GM12878 (cell line): Measurements from ENCODE around the gene SLC12A7.

Experiments used
- CHD2 ChIP-seq: IDR thresholded peaks from 2 replicates; pipeline ENCODE4 v1.6.1; 2011; ENCODE audit warnings: low read depth, low read length, improper control_type of control experiment, borderline replicate concordance
- EZH2 ChIP-seq: IDR thresholded peaks from 2 replicates; pipeline ENCODE4 v1.6.1; 2012; ENCODE audit warnings: low read depth, mild to moderate bottlenecking, control low read depth, inconsistent platforms, low read length, borderline replicate concordance; ENCODE audit not compliant: control insufficient read depth
- JUNB ChIP-seq: IDR thresholded peaks from 2 replicates; pipeline ENCODE4 v1.6.1; 2016; ENCODE audit warnings: antibody characterized with exemption, mild to moderate bottlenecking
- MYC ChIP-seq: IDR thresholded peaks from 2 replicates; pipeline ENCODE4 v1.6.1; 2011; ENCODE audit warnings: mild to moderate bottlenecking, low read length, moderate library complexity, inconsistent platforms; ENCODE audit not compliant: insufficient read depth, insufficient replicate concordance, insufficient read length, severe bottlenecking
- POLR2AphosphoS5 ChIP-seq: IDR thresholded peaks from 2 replicates; pipeline ENCODE4 v1.6.1; 2011; ENCODE audit warnings: mild to moderate bottlenecking, low read length, inconsistent platforms
- RELA ChIP-seq: fragments of 450-650 bp; IDR thresholded peaks from 2 replicates; pipeline ENCODE4 v1.8.0; 2014; ENCODE audit warnings: borderline replicate concordance; ENCODE audit not compliant: partially characterized antibody
- TCF7 ChIP-seq: IDR thresholded peaks from 2 replicates; pipeline ENCODE4 v1.6.1; 2014; ENCODE audit warnings: antibody characterized with exemption, borderline replicate concordance
- TF ChIP-seq, protein P1 (sequence below): fragments of 450-650 bp; IDR thresholded peaks from 2 replicates; pipeline ENCODE4 v1.6.1; 2016; ENCODE audit warnings: mild to moderate bottlenecking
- TF ChIP-seq, protein P2 (sequence below): IDR thresholded peaks from 2 replicates; pipeline ENCODE4 v1.6.1; 2012; ENCODE audit warnings: low read depth, low read length, improper control_type of control experiment

DNA sequence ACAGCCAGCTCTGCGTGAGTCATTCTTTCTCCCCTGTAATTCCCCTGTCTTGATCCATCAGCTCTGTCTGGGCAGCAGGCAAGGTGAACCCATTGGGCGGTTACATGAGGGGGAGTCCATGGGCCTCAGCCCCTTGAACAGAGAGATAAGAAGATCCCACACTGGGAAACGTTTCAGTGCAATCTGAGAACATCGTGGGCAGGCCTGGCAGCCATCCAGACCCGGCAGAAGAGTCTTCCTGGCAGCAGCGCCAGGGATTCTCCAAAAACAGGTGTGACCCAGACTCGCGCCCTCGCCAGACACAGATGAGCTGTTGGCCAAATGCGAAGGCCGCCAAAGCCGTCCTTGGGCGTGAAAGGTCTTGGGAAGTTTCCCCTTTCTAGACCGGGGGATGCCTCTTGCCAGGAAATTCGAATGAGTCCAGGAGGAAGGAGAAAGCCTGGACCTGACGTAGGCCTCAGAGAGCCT is 6.4 kb upstream of the SLC12A7 start:
- TF ChIP-seq CHD2 (no peak), POLR2AphosphoS5 (no peak), JUNB (no peak), RELA (no peak), MYC (no peak), TCF7 (no peak), EZH2 (no peak)
- TF ChIP-seq, protein P1, sequence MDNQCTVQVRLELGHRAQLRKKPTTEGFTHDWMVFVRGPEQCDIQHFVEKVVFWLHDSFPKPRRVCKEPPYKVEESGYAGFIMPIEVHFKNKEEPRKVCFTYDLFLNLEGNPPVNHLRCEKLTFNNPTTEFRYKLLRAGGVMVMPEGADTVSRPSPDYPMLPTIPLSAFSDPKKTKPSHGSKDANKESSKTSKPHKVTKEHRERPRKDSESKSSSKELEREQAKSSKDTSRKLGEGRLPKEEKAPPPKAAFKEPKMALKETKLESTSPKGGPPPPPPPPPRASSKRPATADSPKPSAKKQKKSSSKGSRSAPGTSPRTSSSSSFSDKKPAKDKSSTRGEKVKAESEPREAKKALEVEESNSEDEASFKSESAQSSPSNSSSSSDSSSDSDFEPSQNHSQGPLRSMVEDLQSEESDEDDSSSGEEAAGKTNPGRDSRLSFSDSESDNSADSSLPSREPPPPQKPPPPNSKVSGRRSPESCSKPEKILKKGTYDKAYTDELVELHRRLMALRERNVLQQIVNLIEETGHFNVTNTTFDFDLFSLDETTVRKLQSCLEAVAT, result no peak
- TF ChIP-seq, protein P2, sequence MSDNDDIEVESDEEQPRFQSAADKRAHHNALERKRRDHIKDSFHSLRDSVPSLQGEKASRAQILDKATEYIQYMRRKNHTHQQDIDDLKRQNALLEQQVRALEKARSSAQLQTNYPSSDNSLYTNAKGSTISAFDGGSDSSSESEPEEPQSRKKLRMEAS, result no peak
